Activated CD4-positive, alpha-beta T cell treated with anti-CD3 and anti-CD28 coated beads, Interleukin-2, amount 50 U/mL, for 1 hour (primary cell): ENCODE measurements around the gene KRTAP19-5.
"Not testable (repeated sequence)": the region's sequence is repeated elsewhere in the genome, so short reads cannot be mapped to it uniquely, and the experiment has no call there.

Experiments used
- DNase-seq: peaks from one replicate; pipeline ENCODE4 v3.0.0-alpha.2; 2020

The KRTAP19-5 gene

DNA sequence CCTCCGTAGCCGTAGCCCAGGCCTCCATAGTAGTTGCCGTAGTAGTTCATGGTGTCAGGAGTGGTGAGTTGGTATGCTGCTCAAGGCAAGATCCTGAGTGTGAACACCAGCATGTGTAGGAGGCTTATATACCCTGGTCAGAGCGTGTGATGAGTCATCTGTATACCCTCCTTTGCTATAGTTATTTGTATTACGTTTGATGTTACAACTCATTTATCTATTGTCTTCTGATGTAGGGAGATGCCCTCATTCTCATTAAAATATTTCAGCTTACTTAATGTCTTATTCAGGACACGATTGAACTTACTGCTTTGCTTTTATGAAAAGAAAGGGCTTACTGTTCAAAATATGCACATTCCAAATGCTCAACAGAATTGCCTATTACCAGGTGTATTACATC, at the start of gene KRTAP19-5:
Gene KRTAP19-5 (minus strand): TSS at position 101 of the 400 bp plus-strand sequence. CDS start 51 bp downstream, at position 50.
- DNase-seq, result no peak

DNA sequence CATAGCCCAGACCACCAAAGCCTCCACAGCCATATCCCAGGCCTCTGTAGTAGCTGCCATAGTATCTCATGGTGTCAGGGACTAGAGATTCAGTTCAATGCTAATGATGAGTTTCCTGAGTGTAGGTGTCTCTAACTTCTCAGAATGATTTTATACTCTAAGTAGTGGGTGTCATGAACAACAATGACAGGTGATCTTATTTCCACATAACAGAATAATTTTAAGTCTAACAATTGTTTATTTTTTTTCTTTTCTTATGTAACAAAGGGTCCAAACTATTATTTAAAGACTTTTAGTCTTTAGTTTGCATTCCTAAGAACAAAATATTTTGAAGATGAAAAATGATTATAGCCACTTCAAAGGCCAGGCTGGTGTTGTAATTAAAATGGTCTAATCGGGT, 39.8 kb upstream of the KRTAP19-5 start, which contains the start of gene KRTAP19-6:
Gene KRTAP19-6 (minus strand): TSS at position 101 of the 400 bp plus-strand sequence. CDS start 31 bp downstream, at position 70.
- no peak for DNase-seq

DNA sequence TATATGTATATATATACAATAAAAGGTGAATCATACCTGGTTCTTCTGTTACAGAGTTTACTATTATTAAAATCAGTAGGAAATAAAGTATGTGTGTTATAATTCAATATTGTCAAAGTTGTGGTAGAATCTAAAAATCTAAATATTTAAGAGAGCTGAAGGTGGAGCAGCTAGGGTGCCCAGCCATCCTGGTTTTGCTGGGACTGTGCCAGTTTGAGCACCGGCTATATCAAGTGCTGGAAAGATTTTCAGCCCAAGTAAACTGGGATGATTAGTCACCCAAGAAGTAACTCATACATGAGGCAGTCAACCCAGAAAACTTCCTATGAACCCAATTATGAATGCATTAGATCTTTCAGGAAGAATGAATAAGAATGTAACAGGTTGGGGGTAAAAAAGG, 16.9 kb upstream of the KRTAP19-5 start:
- DNase-seq, result no peak

DNA sequence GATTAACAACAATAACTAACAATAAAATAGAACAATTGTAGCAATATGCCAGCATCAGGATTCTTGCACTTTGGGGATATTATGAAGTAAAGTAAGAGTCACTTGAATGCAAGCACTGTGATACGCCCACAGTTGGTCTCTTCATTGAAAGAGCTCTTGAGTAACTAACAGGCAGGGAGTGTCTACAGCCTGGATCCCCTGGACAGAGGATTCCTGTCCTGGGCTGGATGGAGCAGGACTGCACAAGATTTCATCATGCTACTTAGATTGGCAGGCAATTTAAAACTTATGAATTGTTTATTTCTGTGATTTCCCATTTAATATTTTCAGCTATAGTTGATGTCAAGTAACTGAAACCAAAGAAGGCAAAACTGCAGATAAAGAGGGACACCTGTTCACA, 13.7 kb upstream of the KRTAP19-5 start:
- no peak for DNase-seq

DNA sequence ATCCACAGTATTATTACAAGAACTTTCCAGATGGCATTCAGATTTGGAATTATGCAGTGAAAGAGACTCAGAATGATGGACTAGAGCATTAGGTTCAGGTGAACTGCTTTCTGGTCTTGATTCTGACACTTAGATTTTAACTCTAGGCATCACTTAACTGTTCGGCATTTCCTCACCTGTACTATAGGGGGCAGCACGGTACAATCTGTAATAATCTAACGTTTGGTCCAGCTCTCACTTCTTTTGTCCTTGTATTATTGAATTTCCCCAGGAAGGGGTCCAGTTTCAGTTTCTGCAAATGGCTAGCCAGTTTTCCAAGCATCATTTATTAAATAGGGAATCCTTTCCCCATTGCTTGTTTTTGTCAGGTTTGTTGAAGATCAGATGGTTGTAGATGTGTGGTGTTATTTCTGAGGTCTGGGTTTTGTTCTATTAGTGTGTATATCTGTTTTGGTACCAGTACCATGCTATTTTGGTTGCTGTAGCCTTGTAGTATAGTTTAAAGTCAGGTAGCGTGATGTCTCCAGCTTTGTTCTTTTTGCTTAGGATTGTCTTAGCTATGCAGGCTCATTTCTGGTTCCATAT, 3.8 kb upstream of the KRTAP19-5 start:
- DNase-seq, result not testable (repeated sequence)

DNA sequence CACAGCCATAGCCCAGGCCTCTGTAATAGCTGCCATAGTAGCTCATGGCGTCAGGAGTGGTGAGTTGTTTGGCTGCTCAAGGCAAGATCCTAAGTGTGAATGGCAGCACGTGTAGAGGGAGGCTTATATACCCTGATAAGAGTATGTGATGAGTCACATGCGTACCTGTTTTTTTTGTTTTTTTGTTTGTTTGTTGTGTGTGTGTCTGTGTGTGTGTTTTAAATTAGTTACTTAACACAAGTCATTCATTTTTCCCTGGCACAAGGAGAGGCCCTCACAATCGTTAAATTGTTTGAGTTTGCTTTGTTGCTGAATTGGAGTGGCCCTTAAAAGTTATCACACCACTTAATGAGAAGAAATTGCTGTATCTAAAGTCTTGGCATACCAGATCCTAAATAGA, 4.9 kb downstream of the KRTAP19-5 start, which contains the start of gene KRTAP19-4:
Gene KRTAP19-4 (minus strand): TSS at position 101 of the 400 bp plus-strand sequence. CDS start 55 bp downstream, at position 46.
- DNase-seq, result no peak

DNA sequence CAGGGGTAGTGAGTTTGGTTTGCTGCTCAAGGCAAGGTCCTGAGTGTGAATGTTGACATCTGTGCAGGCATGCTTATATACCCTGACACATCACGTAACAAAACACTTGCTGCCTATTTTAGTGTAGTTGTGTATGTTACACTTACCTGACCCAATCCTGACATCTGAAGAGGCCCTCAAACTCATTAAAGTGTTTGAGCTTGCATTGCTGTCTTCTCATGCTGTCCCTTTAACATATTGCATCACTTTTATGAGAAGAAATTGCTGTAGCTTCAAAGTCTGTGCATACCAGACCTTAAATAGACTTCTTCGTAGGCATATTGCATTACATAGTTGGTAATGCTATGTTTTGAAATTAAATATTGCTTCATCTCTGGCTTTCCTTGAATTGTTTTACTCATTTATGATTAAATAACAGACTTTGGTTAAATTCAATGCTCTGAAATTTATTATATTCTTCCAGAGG, 9.9 kb downstream of the KRTAP19-5 start, which contains the start of gene KRTAP19-3:
Gene KRTAP19-3 (minus strand): TSS at position 51 of the 466 bp plus-strand sequence. CDS start 56 bp downstream, outside the sequence.
- DNase-seq, result no peak

DNA sequence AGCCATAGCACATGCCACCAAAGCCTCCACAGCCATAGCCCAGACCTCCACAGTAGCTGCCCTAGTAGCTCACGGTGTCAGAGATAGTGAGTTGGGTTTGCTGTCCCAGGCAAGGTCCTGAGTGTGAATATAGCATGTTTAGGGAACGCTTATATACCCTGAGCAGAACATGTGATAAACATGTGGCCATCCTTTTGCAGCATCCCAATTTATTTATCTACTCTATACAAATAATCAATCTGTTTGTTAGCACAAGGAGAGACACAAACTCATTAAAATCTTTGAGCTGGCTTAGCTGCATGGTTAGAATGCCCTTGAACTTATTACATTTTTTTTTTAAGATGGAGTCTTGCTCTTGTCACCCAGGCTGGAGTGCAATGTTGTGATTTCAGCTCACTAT, 14.6 kb downstream of the KRTAP19-5 start, which contains the start of gene KRTAP19-2:
Gene KRTAP19-2 (minus strand): TSS at position 101 of the 400 bp plus-strand sequence. CDS start 88 bp downstream, at position 13.
- DNase-seq, result no peak

DNA sequence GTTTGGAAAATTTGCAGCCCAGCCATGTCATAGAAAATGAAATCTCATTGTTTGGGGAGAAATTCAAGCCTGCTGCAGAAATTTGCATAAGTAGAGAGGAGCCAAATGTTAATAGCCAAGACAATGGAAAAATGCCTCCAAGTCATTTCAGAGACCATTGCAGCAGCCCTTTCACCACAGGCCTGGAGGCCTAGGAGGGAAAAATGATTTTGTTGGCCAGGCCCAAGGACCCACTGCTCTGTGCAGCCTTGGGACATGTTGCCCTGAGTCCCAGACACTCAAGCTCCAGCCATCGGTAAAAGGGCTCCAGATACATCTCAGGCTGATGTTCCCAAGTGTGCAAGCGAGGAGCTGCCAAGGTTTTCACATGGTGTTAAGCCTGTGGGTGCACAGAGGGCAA, 15.8 kb downstream of the KRTAP19-5 start:
- DNase-seq, result no peak

DNA sequence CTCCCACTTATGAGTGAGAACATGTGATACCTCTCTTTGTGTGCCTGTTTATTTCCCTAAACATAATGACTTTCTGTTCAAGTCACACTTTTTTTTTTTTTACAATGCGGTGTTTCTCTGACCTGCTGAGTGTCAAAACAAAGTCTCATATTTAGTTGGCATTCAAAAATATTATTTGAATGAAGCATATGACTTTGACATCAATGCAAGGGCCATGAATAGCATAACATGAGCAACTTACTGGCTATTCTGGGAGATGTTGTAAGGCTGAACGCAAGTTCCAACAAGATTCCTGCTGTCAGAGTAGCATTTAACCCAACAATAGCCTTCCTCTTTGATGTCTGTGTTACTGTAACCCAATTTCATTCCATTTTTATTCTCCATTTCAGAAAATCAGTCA, 19.8 kb downstream of the KRTAP19-5 start:
- no peak for DNase-seq

DNA sequence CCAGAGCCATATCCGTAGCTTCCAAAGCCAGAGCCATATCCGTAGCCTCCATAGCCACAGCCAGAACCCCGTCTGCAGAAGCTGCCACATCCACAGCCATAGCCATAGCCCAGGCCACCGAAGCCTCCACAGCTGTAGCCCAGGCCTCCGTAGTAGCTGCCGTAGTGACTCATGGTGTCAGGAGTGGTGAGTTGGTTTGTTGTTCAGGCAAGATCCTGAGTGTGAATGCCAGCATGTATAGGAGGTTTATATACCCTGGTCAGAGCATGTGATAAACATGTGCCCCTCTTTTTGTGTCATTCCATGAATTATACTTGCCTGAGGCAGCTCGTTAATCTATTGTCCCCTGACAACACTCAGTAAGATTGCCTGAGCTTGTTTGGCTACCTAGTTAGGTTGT, 21.8 kb downstream of the KRTAP19-5 start, which contains the start of gene KRTAP19-1:
Gene KRTAP19-1 (minus strand): TSS at position 223 of the 400 bp plus-strand sequence. CDS start 50 bp downstream, at position 173.
- no peak for DNase-seq

DNA sequence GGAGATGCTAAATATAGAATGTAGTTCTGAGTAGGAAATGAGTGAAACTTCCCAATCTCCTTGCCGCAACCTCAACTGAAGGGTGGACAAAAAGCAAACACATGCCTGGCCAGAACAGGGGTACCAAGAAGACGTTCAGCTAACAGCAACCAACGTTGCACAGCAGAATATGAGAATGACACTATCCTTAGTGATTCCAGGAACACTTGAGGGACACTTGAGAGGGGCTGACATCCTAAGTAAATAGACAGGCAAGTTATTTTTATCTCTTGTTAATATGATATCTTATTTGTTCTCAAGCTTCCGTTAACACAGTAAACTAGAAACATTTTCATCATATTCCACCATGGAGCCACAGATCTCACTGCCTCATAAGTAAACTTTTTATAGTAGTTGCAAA, 22.7 kb downstream of the KRTAP19-5 start:
- DNase-seq, result no peak

DNA sequence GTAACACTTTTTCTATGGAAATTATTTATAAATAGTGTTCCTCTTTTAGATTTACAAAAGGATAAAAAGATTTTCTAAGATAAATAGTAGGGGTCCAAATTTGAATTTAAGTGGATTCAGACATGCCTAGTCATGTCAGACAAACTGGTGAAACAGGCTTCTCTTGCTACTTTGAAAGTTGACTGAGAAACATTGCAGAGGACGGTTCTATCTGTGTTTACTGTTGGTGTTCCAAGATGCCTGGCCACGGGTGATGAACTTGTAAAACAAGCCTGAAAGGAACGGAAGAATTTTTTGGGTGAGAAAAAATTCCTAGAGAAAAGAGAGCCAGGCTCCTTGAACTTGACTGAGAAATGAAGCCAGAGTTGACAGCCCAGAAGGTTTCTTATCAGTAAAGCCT, 23.9 kb downstream of the KRTAP19-5 start:
- DNase-seq, result no peak

DNA sequence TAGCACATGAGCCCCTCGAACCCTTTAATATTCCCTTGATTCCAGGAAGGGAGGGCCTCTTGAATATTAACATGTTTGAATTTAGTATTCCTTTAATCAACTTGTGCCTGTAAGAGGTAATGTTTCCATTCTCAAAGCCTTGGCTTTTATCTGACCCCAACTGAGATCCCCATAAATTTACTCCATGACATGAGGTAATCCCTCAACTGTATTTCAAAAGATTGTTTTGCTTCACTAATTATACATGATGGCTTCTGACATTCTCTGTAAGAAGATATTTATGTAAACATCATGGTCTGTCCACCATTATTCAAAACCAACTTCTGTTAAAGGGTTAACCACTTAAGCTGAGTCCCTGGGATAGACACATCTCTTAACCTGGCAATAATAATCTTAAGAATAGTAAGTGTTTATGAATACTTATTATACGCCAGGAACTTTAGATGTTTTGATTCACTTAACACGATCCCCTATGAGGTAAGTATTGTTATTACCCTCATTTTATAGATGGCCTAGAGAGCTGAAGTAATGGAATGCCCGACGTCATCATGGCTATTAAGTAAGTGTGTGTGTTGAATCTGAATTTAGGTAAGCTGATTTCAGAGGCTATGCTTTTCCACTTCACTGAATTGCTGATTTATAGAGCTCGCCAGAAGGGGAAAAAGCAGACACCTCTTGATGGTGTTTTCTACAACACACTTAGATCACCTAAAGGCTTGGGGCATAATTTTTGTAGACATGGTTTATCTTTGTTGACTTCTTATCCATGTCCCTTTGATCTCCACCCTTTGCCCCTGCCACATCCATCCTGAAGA, 32.8 kb downstream of the KRTAP19-5 start:
- no peak for DNase-seq

DNA sequence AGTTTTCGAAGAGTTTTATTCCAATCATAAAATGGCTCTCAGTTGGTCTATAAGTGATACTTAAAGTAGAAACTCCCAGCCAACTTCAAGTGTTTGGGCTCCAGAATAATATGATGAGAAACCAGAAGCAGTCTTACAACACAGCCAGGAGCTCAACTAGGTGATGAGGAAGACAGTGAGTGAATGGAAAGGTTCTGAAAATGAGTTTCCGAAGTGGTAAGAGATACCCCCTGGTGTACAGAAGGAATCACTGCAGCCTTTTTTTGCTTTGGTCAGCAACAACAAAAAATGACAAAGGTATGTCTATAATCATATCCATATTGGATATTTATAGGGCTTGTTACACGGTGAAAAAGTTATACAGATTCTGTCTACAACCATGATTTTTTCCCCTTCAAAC, 38.2 kb downstream of the KRTAP19-5 start:
- no peak for DNase-seq
